T47D (cell line): Measurements from ENCODE around the gene NBAS.

Experiments used
- DNase-seq, 2 experiments: peaks; one replicate each; pipeline versions ENCODE4 v3.0.0 to v3.0.0-alpha.2; 2011 to 2012; ENCODE audit warnings: low read depth in 1 of 2, low spot score in 1 of 2
- JUND ChIP-seq: IDR thresholded peaks from 2 replicates; pipeline ENCODE4 v1.6.1; 2012; ENCODE audit warnings: low read depth
- in situ Hi-C: cut with HindIII; loops from 2 replicates; pipeline ENCODE4 v1.10.0; 2016; ENCODE audit warnings: low sequenced_read_pairs, low pct_unique_long_range_greater_than_20kb

The NBAS gene

DNA sequence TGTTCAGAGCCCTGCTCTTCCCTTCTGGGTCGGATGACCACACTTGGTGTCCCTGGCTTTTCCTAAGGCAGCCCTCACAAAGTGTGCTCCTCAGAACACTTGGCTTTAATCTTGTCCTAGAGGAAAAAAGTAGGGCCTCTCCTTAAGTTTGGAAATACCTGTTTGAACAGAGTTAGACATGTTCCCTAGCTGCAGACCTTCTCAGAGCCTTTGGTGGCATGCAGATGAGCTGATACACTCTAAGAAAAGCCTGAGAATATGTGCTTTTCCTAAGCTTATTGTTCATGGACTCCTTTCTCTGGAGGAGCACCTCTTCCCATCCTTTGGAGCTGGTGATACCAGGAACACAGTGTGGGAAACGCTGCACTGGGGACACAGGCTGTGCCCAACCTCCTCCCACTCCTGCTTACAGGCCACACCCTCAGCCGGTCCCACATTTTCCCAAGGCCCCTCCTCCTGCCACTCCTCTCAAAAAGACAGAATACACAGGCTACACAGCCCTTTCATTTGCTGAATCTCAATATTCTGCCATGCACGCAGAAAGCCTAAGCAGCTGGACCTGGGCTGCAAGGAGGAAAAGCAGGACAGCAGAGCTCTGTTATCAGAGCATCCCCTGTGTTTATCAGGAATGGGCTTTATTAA, 443.6 kb downstream of the NBAS start:
- no peak for DNase-seq
- no peak for TF ChIP-seq JUND
- in situ Hi-C loops: no loop called here
